ELR (cell line): ENCODE measurements around the gene SMAD9.

Experiments used
- DNase-seq: peaks from one replicate; pipeline ENCODE4 v3.0.0-alpha.2; 2015; ENCODE audit warnings: low read depth

The SMAD9 gene

DNA sequence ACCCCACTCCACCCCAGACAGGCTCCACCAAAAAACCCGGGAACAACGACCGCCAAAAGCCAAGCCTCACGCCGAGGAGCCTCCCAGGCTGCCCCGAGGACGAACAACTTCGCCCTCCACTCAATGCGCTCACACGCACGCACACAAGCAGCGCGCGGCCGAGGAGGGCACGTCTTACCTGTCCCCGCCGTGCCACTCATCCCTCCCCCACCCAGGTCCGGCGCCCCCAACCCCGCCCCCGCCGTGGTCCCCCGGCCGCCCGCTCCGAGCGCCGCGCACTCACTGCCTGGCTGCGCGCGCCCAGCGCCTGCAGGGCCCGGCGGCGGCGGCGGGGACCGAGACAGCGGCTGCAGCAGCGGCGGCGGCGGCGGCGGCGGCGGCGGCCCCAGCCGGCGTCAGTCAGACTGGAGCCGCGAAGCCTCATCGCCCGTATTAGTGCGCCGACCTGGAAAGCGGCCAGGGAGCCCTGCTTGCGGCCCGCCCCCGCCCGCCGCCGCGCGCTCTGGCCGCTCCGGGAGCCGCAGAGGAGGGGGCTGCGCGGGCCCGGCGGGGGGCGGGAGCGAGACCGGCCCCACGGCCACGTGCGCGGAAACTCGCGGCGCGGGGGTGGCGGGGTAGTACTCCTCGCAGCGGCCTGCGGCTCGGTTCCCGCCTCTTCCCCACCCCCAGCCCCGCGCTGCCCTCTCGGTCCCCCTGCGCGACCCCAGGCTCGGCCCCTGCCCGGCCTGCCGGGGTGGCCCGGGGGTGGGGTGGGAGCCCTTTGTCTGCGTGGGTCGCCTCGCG, at the start of gene SMAD9:
TSS of gene SMAD9 (minus strand) at position 406 of the 783 bp plus-strand sequence. CDS start 40,549 bp downstream, outside the sequence.
- DNase-seq, result peak; percentile 87

DNA sequence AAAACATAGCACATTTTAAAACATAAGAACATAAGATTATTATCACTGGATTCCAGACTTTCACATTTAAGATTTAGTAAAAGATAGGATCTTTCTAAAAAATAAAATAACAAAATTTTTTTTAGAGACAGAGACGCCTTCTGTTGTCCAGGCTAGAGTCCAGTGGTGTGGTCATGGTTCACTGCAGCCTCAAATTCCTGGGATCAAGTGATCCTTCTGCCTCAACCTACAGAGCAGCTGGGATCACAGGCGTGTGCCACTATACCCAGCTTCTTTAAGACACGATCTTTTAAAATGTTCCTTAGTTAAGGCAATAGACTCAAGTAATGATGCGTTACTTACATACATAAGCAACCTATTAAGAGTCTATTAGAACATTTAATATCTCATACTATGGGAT, 46.4 kb upstream of the SMAD9 start:
- DNase-seq, result no peak

DNA sequence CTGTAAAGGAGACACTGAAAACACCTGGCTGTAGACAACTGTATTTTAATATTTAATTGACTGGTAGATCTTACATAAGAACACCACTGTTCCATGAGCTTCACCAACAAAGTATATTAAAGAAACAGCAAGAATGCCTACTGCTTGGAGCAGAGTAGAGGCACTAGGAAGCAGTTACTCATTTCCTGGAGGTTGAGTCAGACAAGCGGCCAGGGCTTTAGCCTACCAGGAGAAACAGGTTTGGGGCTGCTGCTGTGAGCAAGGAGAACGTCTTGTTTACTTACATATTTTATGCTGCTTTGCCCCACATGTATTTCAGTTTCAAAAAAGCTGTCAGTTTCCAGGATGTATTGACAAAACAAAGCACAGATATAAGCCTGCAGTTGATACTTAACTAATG, 45.7 kb upstream of the SMAD9 start:
- peak; percentile 92 for DNase-seq

DNA sequence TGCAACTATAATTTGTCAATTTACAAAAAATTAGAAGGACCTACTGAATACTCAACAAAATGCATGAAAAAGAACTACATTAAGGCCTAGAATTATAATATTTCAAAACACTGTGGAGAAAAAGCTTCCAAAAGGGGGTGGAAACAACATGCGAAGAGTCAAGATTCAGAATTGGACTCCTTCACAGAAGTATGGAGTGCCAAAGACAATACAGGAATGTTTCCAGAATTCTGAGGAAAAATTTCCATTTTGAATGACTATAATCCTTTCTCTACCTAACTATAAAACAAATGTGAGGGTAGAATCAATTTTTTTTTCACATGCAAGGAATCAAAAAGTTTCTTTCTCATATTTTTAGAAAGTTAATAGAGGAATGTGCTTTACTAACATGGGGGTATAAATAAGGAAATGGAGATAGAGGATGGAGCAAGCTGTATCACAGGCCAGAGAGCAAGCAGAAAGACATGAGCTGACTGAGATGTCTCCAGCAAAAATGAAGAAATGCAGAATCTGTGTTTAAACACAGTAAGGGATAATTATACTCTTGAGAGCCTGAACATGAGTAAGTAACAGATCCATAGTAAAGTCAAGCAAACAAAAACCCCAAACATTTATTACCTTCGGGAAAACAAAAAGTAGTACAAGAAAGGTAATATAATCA, 39.5 kb upstream of the SMAD9 start:
- DNase-seq, result no peak

DNA sequence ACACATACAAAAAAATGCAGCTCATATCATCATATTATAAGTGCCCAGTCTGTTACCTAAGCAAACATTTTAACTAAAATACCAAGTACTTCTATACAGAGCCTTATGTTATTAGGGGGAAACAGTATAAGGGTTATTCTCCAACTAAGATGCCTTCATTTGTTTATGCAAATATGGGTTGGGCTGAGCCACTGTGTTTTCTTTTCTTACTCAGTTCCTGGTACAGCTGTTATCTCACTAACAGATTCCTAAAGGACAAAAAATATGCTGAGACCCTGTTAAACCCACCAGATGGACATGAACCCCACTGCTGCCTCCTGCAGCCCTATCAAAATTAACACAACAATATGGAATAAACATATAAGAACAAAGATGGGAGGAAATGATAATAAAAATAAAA, 34.5 kb upstream of the SMAD9 start:
- no peak for DNase-seq

DNA sequence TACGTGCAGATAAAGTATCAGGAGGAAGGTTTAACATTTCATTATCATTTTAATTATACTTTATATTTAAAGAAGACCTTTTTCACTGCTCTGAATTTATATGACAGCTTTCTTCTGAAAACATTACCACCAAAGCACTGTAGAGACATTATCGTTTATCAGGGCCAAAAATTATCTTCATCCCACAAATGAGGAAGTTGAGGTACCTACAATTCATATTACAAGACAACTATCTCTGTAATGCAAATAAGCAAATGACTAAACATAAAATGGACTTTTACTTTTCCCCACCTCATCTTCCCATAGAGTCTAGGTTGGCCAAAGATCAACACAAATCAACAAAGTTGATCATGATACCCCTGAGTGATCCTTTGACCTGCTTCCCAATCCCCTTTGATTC, 30.9 kb upstream of the SMAD9 start:
- DNase-seq, result no peak

DNA sequence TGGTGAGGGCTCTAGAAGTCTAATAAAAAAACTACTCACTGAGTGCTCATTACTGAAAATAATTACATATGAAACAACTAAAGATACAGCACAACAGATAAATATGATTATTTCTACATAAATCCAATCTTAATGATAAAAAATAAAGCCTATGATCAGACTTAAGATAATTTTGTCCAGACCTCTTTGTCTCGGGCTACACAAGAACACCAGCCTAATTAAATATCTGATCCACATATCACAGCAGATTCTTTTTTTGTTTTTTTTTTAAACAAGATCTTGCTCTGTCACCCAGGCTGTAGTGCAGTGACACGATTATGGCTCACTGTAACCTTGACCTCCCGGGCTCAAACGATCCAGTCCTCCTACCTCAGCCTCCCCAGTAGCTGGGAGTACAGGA, 30.3 kb upstream of the SMAD9 start:
- no peak for DNase-seq

DNA sequence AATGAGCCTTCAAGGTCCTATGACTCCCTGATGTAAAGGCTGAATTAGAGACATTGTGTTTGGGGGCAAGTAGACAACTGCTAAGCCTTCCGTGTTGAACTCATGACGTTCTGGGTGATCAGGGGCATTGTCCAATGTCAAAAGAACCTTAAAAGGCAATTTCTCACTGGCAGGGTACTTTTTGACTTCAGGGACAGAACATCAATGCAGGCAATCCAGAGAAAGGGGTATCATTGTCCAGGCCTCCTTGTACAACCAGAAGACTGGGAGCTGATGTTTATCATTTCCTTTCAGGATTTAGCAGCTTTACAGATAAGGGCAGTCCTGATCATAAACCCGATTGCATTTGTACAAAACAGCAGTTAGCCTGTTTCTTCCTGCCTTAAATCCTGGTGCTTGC, 25.0 kb upstream of the SMAD9 start:
- no peak for DNase-seq

DNA sequence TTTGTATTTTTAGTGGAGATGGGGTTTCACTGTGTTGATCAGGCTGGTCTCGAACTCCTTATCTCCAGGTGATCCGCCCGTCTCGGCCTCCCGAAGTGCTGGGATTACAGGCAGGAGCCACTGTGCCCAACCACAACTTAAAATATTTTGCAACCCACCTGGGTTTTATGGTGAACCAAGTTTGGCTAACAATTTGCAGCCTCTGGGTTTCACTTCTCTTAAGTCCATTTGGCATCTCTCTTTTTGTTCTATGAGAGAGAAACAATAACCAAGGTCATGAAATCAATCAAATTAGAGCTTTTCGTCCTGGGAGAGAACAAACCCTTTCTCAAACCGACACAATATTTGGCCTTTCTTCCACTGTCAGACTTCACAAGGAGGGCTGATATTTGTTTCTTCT, 5.6 kb upstream of the SMAD9 start:
- no peak for DNase-seq

DNA sequence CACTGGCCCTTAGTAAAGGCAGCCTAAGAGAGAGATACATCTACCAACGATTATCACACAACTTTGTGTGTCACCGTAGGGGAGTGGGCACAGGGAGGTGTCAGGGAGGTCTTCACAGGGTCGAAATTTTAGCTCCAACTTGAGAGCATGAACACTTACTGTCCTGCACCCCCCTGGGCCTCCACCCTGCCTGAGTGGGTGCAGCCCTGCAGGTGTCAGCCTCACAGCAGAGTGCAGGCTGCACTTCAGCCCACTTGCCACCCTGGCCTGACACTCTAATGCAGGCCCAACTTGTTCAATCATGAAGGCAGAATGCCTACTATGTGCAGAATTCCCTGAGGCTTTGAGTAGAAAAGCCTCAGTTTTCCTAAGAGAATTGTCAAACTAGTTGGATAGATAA, 4.0 kb upstream of the SMAD9 start:
- no peak for DNase-seq

DNA sequence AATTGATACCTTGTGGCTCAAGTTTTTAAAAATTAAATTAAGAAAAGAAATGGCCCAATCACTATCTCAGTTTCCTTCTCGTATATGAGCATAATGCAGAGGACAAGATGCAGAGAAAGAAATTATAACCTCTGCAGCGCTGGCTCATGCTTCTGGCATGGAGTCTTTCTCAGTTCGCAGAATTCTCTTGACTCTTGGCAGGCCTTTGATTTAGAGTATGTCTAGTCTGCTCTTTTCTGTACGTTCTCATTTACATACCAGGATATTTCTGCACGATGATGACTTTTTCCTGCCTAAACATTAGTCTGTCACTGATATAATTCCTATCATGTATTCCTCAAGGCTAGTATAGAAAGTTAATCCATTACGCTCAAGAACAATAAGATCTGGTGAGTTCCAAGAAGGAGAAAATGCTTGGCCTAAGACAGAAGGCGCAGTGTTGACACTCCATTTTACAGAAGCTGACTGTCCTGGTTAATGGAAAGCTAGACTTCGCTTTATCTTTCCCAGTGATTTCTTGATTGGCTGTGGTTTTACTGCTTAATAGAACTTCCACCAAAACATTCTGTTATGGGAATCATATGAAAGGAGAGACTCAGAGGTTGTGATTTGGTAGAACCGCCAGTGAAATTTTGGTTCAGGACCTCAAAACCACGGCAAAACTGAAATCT, 1.7 kb upstream of the SMAD9 start:
- DNase-seq, result no peak

DNA sequence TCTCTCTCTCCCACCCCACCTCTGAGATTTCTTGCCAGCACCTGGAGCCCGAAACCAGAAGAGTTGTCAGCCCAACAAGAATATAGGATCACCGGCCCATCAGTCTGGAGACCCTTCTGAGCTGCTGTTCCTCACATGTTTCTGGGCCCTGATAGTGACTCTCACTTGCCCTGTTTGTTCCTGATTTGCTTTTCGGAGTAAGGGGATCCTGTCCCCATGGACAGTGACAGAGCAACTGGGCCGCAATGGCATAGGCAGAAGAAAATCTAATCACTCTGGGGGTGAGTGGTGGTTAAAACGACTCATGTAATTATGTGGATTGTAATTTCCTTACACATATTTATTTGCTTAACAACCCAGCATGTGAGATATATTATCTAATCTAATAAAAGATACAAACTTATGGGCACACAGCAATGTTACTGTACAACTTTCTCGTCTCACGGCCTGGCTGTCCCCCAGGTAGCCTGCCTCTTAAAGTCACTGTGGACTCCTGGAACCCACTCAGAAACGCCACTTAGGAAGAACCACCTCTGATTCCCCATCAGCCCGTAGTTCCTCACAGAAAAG, 663 bp upstream of the SMAD9 start:
- peak; percentile 13 for DNase-seq

DNA sequence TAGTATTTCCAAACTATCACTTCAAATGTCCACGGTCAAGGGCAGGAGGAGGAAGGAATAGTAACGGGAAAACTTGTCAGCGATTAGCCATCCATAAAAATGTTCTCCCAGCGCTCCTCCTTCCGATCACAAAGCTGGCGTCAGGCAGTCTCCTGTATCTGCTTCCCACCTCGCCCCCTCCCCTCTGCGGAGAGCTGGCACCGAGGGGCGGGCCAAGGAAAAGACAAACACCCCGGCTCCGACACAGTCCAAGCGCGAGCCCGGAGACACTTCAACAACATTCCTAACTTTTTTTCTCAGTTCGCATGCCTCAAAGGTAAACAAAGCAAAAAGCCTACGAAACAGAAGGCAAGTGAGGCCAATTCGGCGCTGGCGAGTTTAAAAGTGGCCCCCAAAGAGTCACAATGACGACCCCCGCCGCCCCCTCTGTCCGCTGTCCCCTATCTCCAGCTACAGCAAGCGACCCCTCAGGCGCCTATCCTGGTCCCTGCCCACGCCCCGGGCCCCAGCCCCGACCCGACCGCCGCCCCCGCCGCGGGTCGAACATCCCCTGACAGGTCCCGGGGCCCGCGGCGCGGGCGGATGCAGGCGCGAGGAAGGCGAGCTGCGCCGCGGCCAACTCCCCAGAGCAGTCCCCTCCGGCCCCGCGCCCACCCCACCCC, 736 bp downstream of the SMAD9 start:
- DNase-seq, result peak; percentile 57

DNA sequence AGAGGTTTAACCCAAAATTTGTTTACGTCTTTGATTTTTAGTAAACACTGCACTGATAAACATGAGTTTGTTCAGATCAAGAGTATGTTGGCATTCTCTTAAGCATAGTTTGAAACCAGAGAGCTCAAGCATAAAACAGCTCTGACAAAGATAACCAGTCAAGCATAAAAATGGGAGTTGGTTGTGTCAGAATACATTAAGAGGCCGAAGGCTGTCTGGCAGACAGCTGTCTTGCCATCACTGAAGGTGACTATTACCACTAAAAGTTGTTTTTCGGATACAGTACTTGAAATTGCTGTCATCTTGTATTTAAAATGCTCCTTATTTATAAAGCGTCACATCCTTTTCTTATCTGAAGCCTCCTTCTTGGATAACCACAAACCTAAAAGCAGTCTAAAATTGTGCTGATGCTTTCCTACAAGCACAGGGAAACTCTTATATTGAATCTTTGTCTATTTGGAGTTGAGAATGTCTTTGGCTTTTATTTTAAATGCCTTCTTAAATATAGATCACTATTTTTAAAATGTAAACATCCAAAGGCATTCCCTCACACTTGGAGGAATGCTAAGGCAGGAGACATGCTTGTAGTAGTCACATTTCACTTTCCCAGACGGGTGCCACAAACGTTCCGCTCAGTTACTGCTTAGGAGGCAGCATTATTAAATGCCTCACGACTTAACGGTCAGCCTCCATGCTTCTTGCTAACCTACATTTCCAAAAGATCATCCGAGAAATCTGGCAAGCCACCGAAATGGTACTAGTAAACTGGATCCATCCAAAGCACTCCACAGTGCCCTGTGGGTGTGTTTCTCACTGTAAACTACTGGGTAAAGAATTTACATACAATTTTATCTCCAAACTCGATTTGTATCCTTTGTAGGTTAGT, 1.5 kb downstream of the SMAD9 start:
- peak; percentile 43 for DNase-seq

DNA sequence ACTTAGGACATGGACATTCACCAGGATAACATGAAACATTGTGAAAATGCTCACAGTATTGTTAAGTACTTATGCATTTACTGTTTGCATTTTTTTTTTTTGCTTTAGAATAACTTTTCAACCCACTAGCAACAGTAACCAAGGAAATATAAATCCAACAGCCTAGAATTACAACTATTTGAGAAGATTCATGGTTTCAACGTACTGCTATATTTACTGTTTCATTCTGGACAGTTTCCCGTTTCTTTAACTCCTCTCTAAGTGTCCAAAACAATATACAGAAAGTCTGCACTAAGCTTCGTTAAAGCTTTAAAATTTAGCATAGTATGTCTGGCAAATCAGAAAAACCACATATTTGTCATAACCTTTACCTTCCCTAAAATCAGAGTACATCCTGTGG, 2.7 kb downstream of the SMAD9 start:
- DNase-seq, result no peak

DNA sequence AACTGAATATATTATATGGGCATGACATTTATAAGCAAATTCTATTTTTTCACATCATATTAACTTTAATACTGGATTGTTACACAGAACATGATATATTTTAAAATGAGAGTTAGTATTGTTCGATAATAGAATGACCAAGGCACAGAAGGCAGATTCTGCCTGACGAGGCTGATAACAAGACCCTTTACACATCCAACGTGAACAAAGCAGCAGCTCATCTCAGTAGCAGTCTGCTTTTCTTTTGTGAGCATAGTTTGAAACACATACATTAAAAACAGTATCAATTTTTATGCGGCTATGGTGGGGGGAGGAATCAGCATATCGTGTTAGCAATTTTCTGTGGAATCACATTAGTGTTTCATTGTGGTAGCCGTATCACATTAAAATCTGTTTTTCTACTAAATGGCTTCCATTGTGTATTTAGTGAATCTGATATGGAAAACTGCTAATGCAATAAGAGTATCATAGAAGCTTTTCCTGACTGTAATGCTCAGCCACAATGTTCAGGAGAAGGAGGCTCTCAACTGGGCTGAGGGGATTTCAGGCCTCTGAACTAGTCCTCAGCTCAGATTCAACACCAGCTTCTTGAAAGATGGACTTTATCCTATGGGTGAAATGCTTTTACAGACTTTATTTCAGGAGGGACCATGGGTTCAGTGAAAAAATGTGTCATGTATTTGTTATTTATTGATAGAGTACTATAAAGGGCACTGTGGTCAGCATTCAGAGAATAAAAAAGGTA, 4.0 kb downstream of the SMAD9 start:
- DNase-seq, result no peak

DNA sequence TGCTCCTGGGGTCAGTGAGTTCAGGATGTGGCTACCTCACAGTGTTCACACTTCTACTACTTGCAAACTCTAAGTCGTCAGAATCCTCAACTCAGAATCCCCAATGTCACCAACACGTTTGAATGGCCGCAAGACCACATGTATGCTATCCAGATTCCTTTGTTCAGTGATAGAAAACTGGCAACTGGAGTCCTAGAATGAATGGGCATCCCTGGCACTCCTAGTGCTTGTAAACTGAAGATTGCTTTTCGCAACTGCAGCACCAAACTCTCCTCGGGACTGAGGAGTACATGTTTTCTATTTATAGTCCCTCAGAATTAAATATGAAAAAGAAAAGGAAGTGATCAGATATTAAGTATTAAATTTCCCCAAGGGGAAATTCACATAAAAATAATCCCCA, 4.9 kb downstream of the SMAD9 start:
- DNase-seq, result no peak

DNA sequence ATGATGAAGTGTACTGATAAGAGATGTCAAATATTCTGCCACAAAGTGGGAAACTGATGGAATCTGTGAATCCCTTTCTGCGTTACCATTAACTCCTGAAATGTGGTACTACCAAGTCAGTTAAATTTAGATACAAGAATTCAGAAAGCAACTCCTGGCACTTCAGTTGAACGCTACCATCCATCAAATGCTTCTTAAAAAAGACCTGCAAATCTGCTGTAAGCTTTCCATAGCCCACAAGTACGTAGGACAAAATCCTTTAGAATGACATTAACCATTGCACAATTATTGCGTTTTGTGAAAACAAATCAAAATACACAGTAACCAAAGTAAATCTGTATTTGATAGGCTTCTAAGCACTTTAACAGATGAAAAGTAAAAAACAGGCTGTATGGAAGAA, 5.4 kb downstream of the SMAD9 start:
- no peak for DNase-seq

DNA sequence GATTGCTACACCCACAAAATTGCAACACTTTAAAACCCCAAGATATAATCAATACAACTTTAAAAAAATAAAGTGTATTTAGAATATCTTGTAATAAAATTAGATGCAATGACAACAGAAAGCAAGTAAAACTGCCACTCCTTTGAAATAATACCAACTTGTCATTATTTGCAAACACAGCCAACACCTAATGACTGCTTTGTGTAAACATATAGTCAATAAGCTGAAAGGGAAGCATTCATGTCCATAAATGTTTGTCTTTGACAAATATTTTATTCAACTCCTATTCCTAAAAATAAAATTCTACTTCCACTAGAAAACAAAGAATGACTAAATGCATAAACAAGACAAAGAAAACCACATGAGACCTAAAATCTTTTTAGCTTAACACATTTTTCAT, 6.6 kb downstream of the SMAD9 start:
- DNase-seq, result no peak

DNA sequence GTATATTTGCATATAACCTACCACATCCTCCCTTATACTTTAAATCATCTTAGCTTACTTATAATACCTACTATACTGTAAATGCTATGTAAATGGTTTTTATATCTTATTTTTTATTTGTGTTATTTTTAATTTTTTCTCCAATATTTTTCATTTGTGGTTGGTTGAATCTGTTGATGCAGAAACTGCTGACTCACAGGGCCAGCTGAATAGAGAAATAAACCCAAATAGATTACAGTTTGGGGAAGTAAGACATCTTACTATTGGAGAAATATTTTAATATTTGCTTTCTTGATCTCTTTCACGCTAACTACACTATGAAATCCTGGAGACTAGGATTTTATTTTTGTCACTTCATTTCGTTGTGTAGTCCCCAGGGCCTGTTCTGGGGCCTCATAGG, 7.1 kb downstream of the SMAD9 start:
- DNase-seq, result no peak

DNA sequence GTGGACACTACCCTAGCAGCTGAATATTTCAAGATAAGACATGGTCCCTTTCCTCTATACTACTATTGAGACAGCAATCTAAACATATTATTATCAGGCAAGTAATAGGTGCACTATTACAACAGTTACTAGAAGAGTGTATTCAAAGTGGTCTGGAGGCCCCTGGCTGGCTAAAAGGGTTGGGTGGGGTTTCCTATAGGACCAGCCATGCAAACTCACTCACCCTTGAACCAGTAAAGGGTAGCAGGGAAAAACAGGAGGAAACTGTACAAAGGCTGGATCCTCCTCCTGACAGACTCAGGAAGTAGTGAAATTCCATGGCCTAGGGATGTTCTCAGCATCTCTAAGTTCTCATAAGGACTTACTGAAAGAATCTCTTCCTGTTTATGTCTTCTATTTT, 7.7 kb downstream of the SMAD9 start:
- no peak for DNase-seq
